ENCODE measurements around the gene SUCNR1. TPM values are rescaled to one million over a fixed set of nuclear protein-coding genes. Genes with fewer than 3 reads are reported as not detected.

The SUCNR1 gene
- total and polyA plus RNA-seq, 8 donors: 0.12 to 0.92 (median 0.58) TPM; not detected in 5

GRCh38 chr3:151875759-151876158 lies 2.3 kb downstream of the SUCNR1 start:
- DNase-seq: peak in 1 of 2 donors; percentile 75
- peak overlapping the region in 1 of 5 donors; percentile 64 for H3K27ac ChIP-seq
- H3K9me3 ChIP-seq: no peaks in the 10 kb centered on the region
- no peak for TF ChIP-seq POLR2A (IDR thresholded peaks at IDR 0.05)
- peak in 2 of 3 donors; percentile 10 to 41 for TF ChIP-seq POLR2AphosphoS5 (IDR thresholded peaks at IDR 0.05)
- no peaks in the 10 kb centered on the region for H3K27me3 ChIP-seq
- H3K36me3 ChIP-seq: no peaks in the 10 kb centered on the region
- intact Hi-C loops (cut with DNase I; ENCODE audit: low total_unique reads): no loop called here
- WGBS, 5 donors: 25 to 49% (median 33%) methylated on average over 3 of the region's 3 CpGs
- H3K4me3 ChIP-seq: no peak overlapping the region
- H3K4me1 ChIP-seq: peaks cover 0 to 39% (median 8%) of the 10 kb centered on the region in 4 donors

- intact Hi-C loops (cut with DNase I; ENCODE audit: low total_unique reads): no loop called here
- WGBS, 5 donors: 82 to 89% (median 83%) methylated on average over 2 of the region's 2 CpGs
Measured at GRCh38 chr3:151877269-151877668, 3.8 kb downstream of the SUCNR1 start.

GRCh38 chr3:151878465-151878864 lies 5.0 kb downstream of the SUCNR1 start:
- Histone ChIP-seq H3K36me3 (no peaks in the 10 kb centered on the region), H3K27ac (no peak overlapping the region), H3K4me1 (peaks cover 0 to 24% (median 6%) of the 10 kb centered on the region in 4 donors), H3K4me3 (no peak overlapping the region), H3K9me3 (no peaks in the 10 kb centered on the region), H3K27me3 (no peaks in the 10 kb centered on the region)
- WGBS, 5 donors: 67 to 81% (median 79%) methylated on average over 3 of the region's 3 CpGs
- no peak for DNase-seq
- intact Hi-C loops (cut with DNase I; ENCODE audit: low total_unique reads): no loop called here
- no peak for TF ChIP-seq CTCF (IDR thresholded peaks at IDR 0.05)
- no peak for TF ChIP-seq EP300 (IDR thresholded peaks at IDR 0.05)
- no peak for TF ChIP-seq POLR2A (IDR thresholded peaks at IDR 0.05)
- TF ChIP-seq POLR2AphosphoS5 (IDR thresholded peaks at IDR 0.05): no peak

More at GRCh38 chr3:151877269-151877668, 3.8 kb downstream of the SUCNR1 start:
- no peak overlapping the region for H3K27ac ChIP-seq
- DNase-seq: no peak
- no peak for TF ChIP-seq POLR2AphosphoS5 (IDR thresholded peaks at IDR 0.05)
- no peak for TF ChIP-seq POLR2A (IDR thresholded peaks at IDR 0.05)
- no peak for TF ChIP-seq EP300 (IDR thresholded peaks at IDR 0.05)
- no peak for TF ChIP-seq CTCF (IDR thresholded peaks at IDR 0.05)
- no peaks in the 10 kb centered on the region for H3K36me3 ChIP-seq
- no peaks in the 10 kb centered on the region for H3K27me3 ChIP-seq
- no peak overlapping the region for H3K4me3 ChIP-seq
- H3K4me1 ChIP-seq: peaks cover 0 to 35% (median 6%) of the 10 kb centered on the region in 4 donors
- no peaks in the 10 kb centered on the region for H3K9me3 ChIP-seq

- Histone ChIP-seq H3K4me3 (no peak overlapping the region), H3K4me1 (peaks cover 0 to 22% (median 6%) of the 10 kb centered on the region in 4 donors), H3K36me3 (no peaks in the 10 kb centered on the region), H3K27me3 (no peaks in the 10 kb centered on the region), H3K9me3 (no peaks in the 10 kb centered on the region), H3K27ac (no peak overlapping the region)
- intact Hi-C loops (cut with DNase I; ENCODE audit: low total_unique reads): no loop called here
- WGBS, 5 donors: 0 to 53% (median 35%) methylated on average over 1 of the region's 1 CpG
- no peak for DNase-seq
- no peak for TF ChIP-seq CTCF (IDR thresholded peaks at IDR 0.05)
Measured at GRCh38 chr3:151879037-151879436, 5.6 kb downstream of the SUCNR1 start.

GRCh38 chr3:151879679-151880415 lies 6.4 kb downstream of the SUCNR1 start:
- no peak overlapping the region for H3K4me3 ChIP-seq
- no peak overlapping the region for H3K27ac ChIP-seq
- WGBS, 5 donors: 18 to 41% (median 28%) methylated on average over 3 of the region's 3 CpGs
- TF ChIP-seq POLR2AphosphoS5 (IDR thresholded peaks at IDR 0.05) (no peak), CTCF (IDR thresholded peaks at IDR 0.05) (no peak), POLR2A (IDR thresholded peaks at IDR 0.05) (no peak), EP300 (IDR thresholded peaks at IDR 0.05) (no peak)
- intact Hi-C loops (cut with DNase I; ENCODE audit: low total_unique reads): no loop called here
- no peaks in the 10 kb centered on the region for H3K9me3 ChIP-seq
- no peak for DNase-seq
- H3K4me1 ChIP-seq: peaks cover 0 to 22% (median 6%) of the 10 kb centered on the region in 4 donors
- no peaks in the 10 kb centered on the region for H3K36me3 ChIP-seq
- H3K27me3 ChIP-seq: no peaks in the 10 kb centered on the region
